WTC11 (cell line): Measurements from ENCODE around the gene HPN. TPM values are rescaled to one million over a fixed set of nuclear protein-coding genes. Genes with fewer than 3 reads are reported as not detected.

Experiments
- ATAC-seq: fragments of 200-7000 bp; cut with Tn5 transposase; 2 replicates; pipeline ENCODE4 v1.10.0; 2021; ENCODE audit warnings: mild to moderate bottlenecking, moderate library complexity
- CTCF ChIA-PET: fragments of 300-600 bp; sonication (Branson Sonifier 250); formaldehyde crosslinking; loops from one replicate; lab custom pipeline; 2021; ENCODE audit warnings: antibody characterized with exemption; lab: Charles Lee
- POLR2A ChIA-PET: fragments of 350-600 bp; sonication (Branson Sonifier 250); formaldehyde crosslinking; loops from one replicate; lab custom pipeline; 2021; ENCODE audit warnings: antibody characterized with exemption; lab: Charles Lee
- DNase-seq: peaks from one replicate; pipeline ENCODE4 v3.0.0; 2021; ENCODE audit warnings: low spot score
- H3K27ac Mint-ChIP-seq: 2 replicates; pipeline ENCODE4 v1.8.0; 2021; ENCODE audit warnings: mixed read lengths
- H3K27me3 Mint-ChIP-seq: 2 replicates; pipeline ENCODE4 v1.8.0; 2021; ENCODE audit warnings: low read depth, mild to moderate bottlenecking, moderate library complexity, mixed read lengths
- H3K36me3 Mint-ChIP-seq: 2 replicates; pipeline ENCODE4 v1.8.0; 2021; ENCODE audit warnings: mixed read lengths
- H3K4me1 Mint-ChIP-seq: 2 replicates; pipeline ENCODE4 v1.8.0; 2022; ENCODE audit warnings: mixed read lengths
- H3K4me3 Mint-ChIP-seq: 2 replicates; pipeline ENCODE4 v1.8.0; 2021; ENCODE audit warnings: mild to moderate bottlenecking, moderate library complexity, mixed read lengths
- H3K9me3 Mint-ChIP-seq: 2 replicates; pipeline ENCODE4 v1.8.0; 2021; ENCODE audit warnings: mixed read lengths
- ATF1 ChIP-seq: sonication (generic); formaldehyde crosslinking; IDR thresholded peaks from 2 replicates; pipeline ENCODE4 v1.8.1; 2023; ENCODE audit warnings: mild to moderate bottlenecking, moderate library complexity, missing genetic modification reagents
- CREM ChIP-seq: sonication (generic); formaldehyde crosslinking; IDR thresholded peaks from 2 replicates; pipeline ENCODE4 v1.8.1; 2022; ENCODE audit warnings: mild to moderate bottlenecking, missing genetic modification reagents, moderate library complexity
- CTCF ChIP-seq: fragments of 200-600 bp; IDR thresholded peaks from 2 replicates; pipeline ENCODE4 v1.8.0; 2022; ENCODE audit warnings: antibody characterized with exemption
- FOXJ3 ChIP-seq: sonication (generic); formaldehyde crosslinking; IDR thresholded peaks from 2 replicates; pipeline ENCODE4 v1.9.0; 2021; ENCODE audit warnings: missing genetic modification reagents, mild to moderate bottlenecking, borderline replicate concordance
- GRHL2 ChIP-seq: fragments of 250-450 bp; sonication (Bioruptor Pico); IDR thresholded peaks from 2 replicates; pipeline ENCODE4 v1.8.0; 2022; ENCODE audit warnings: mild to moderate bottlenecking, moderate library complexity; ENCODE audit not compliant: insufficient replicate concordance, severe bottlenecking
- GTF2I ChIP-seq: fragments of 250-450 bp; sonication (Bioruptor Pico); conservative IDR thresholded peaks from 2 replicates; pipeline ENCODE4 v1.4.0; 2021; ENCODE audit warnings: mild to moderate bottlenecking
- HMGA2 ChIP-seq: fragments of 250-450 bp; sonication (Bioruptor Pico); IDR thresholded peaks from 2 replicates; pipeline ENCODE4 v1.4.0; 2021; ENCODE audit warnings: mild to moderate bottlenecking, moderate library complexity
- JUN ChIP-seq: sonication (generic); formaldehyde crosslinking; IDR thresholded peaks from 2 replicates; pipeline ENCODE4 v1.8.0; 2023; ENCODE audit warnings: mild to moderate bottlenecking, missing genetic modification reagents
- KAT7 ChIP-seq: sonication (generic); formaldehyde crosslinking; IDR thresholded peaks from 2 replicates; pipeline ENCODE4 v1.8.1; 2023; ENCODE audit warnings: missing genetic modification reagents, mild to moderate bottlenecking, borderline replicate concordance
- MAX ChIP-seq: sonication (generic); formaldehyde crosslinking; IDR thresholded peaks from 2 replicates; pipeline ENCODE4 v1.8.0; 2022; ENCODE audit warnings: mild to moderate bottlenecking, missing genetic modification reagents
- SP1 ChIP-seq: sonication (generic); formaldehyde crosslinking; conservative IDR thresholded peaks from 2 replicates; pipeline ENCODE4 v1.8.1; 2022; ENCODE audit warnings: missing genetic modification reagents
- TCF7 ChIP-seq: sonication (generic); formaldehyde crosslinking; IDR thresholded peaks from 2 replicates; pipeline ENCODE4 v1.8.0; 2022; ENCODE audit warnings: mild to moderate bottlenecking, low read depth, missing genetic modification reagents, moderate library complexity
- TEAD1 ChIP-seq: sonication (generic); formaldehyde crosslinking; IDR thresholded peaks from 2 replicates; pipeline ENCODE4 v1.8.0; 2022; ENCODE audit warnings: mild to moderate bottlenecking, missing genetic modification reagents
- ZNF138 ChIP-seq: sonication (generic); formaldehyde crosslinking; conservative IDR thresholded peaks from 2 replicates; pipeline ENCODE4 v1.8.1; 2022; ENCODE audit warnings: mild to moderate bottlenecking, moderate library complexity, missing genetic modification reagents
- ZNF423 ChIP-seq: fragments of 250-450 bp; sonication (Bioruptor Pico); IDR thresholded peaks from 2 replicates; pipeline ENCODE4 v2.1.2; 2022; ENCODE audit warnings: mild to moderate bottlenecking, moderate library complexity
- total RNA-seq: library from RNA; stranded (reverse); gene quantifications from 3 replicates; pipeline ENCODE4 v1.2.3, GENCODE V29; 2021
- TF ChIP-seq, protein P1 (sequence below): sonication (generic); formaldehyde crosslinking; IDR thresholded peaks from 2 replicates; pipeline ENCODE4 v1.8.0; 2023; ENCODE audit warnings: mild to moderate bottlenecking, missing genetic modification reagents
- TF ChIP-seq, protein P2 (sequence below): fragments of 250-450 bp; sonication (Bioruptor Pico); IDR thresholded peaks from 2 replicates; pipeline ENCODE4 v1.9.0; 2021; ENCODE audit warnings: moderate library complexity, mild to moderate bottlenecking, inconsistent platforms, borderline replicate concordance
- TF ChIP-seq, protein P3 (sequence below): sonication (generic); formaldehyde crosslinking; IDR thresholded peaks from 2 replicates; pipeline ENCODE4 v1.8.1; 2023; ENCODE audit warnings: mild to moderate bottlenecking, moderate library complexity, missing genetic modification reagents
- TF ChIP-seq, protein P4 (sequence below): sonication (generic); formaldehyde crosslinking; IDR thresholded peaks from 2 replicates; pipeline ENCODE4 v1.8.1; 2022; ENCODE audit warnings: low read depth, missing genetic modification reagents, borderline replicate concordance
- TF ChIP-seq, protein P5 (sequence below): sonication (generic); formaldehyde crosslinking; IDR thresholded peaks from 2 replicates; pipeline ENCODE4 v1.8.1; 2022; ENCODE audit warnings: mild to moderate bottlenecking, moderate library complexity, missing genetic modification reagents

HPN gene
- total RNA-seq, 1 experiment from 2014 or later, result 20.8 TPM

- TF ChIP-seq, protein P1, sequence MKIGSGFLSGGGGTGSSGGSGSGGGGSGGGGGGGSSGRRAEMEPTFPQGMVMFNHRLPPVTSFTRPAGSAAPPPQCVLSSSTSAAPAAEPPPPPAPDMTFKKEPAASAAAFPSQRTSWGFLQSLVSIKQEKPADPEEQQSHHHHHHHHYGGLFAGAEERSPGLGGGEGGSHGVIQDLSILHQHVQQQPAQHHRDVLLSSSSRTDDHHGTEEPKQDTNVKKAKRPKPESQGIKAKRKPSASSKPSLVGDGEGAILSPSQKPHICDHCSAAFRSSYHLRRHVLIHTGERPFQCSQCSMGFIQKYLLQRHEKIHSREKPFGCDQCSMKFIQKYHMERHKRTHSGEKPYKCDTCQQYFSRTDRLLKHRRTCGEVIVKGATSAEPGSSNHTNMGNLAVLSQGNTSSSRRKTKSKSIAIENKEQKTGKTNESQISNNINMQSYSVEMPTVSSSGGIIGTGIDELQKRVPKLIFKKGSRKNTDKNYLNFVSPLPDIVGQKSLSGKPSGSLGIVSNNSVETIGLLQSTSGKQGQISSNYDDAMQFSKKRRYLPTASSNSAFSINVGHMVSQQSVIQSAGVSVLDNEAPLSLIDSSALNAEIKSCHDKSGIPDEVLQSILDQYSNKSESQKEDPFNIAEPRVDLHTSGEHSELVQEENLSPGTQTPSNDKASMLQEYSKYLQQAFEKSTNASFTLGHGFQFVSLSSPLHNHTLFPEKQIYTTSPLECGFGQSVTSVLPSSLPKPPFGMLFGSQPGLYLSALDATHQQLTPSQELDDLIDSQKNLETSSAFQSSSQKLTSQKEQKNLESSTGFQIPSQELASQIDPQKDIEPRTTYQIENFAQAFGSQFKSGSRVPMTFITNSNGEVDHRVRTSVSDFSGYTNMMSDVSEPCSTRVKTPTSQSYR, result no peak
- no peak for TF ChIP-seq JUN (CRISPR knock-in tag)
Measured at GRCh38 chr19:35112995-35113688, 71.6 kb downstream of the HPN start (continued).

DNA sequence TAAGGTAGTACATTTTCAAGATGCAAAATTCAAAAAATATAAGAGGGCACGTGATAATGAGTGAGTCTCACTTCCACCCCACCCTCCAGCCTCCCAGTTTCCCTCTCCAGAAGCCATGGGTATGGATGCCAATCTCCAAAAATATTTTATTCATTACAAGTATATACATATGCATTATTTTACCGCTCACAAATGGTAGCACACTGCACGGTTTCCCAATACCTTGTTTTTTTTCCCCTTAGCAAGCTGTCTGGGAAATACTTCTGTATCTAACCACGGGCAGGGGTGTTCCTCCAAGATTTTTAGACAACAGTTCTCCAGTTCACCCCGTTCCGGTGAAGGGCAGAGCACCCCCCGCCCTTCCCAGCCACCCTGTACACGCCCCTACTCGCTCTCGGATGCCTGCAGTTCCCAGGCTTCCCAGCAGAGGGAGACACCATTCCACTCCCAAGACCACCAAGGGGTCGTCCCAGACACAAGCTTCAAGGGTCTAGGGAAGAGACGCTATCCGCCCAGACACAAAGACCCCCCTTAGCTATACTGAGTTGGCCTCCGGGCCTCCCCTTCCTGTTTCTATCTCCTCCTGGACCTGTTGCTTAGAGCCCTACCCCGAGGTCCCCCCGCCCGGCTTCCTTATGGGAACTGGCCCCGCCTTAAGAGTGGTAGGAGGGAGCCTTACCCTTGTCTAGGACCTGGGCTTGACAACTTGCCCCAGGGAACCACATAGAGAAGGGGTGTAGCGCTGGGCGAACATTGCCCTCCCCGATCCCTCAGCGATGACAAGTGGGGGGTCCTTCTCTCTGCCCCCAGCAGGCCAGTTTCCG, 73.0 kb downstream of the HPN start:
- Mint-ChIP-seq H3K9me3 (no peaks in the 10 kb centered on the region), H3K4me3 (peak overlapping the region; percentile 65), H3K27ac (no peak overlapping the region), H3K4me1 (peaks cover 46% of the 10 kb centered on the region), H3K36me3 (no peaks in the 10 kb centered on the region), H3K27me3 (peaks cover 3% of the 10 kb centered on the region)
- ATAC-seq, result peak; percentile 82
- peak; percentile 92 for DNase-seq
- POLR2A ChIA-PET, result interaction anchor here (1.5 kb wide), 1 partner anchor 28 kb away, joined by 3 read pairs; the partner anchor contains the start of gene FXYD7
- CTCF ChIA-PET, result interaction anchor here (0.6 to 3.4 kb wide), 34 partner anchors 8 to 188 kb away, joined by 3 to 61 read pairs (median 5); partner anchors contain the start of genes FXYD5, FXYD7, LGI4 and USF2
- TF ChIP-seq HMGA2 (CRISPR knock-in tag) (no peak), TCF7 (CRISPR knock-in tag) (no peak), JUN (CRISPR knock-in tag) (no peak), FOXJ3 (CRISPR knock-in tag) (no peak), ZNF423 (no peak), CTCF (peak; percentile 99), CREM (no peak), ATF1 (CRISPR knock-in tag) (no peak), TEAD1 (peak; percentile 58; the same call in 1 of the 2 replicates), MAX (CRISPR knock-in tag) (no peak), GRHL2 (CRISPR knock-in tag) (no peak), ZNF138 (CRISPR knock-in tag) (no peak), SP1 (peak; percentile 53), KAT7 (CRISPR knock-in tag) (no peak), GTF2I (no peak)
- TF ChIP-seq, protein P2, sequence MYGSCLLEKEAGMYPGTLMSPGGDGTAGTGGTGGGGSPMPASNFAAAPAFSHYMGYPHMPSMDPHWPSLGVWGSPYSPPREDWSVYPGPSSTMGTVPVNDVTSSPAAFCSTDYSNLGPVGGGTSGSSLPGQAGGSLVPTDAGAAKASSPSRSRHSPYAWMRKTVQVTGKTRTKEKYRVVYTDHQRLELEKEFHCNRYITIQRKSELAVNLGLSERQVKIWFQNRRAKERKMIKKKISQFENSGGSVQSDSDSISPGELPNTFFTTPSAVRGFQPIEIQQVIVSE (CRISPR knock-in tag), result no peak
- TF ChIP-seq, protein P3, sequence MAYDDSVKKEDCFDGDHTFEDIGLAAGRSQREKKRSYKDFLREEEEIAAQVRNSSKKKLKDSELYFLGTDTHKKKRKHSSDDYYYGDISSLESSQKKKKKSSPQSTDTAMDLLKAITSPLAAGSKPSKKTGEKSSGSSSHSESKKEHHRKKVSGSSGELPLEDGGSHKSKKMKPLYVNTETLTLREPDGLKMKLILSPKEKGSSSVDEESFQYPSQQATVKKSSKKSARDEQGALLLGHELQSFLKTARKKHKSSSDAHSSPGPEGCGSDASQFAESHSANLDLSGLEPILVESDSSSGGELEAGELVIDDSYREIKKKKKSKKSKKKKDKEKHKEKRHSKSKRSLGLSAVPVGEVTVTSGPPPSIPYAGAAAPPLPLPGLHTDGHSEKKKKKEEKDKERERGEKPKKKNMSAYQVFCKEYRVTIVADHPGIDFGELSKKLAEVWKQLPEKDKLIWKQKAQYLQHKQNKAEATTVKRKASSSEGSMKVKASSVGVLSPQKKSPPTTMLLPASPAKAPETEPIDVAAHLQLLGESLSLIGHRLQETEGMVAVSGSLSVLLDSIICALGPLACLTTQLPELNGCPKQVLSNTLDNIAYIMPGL (CRISPR knock-in tag), result peak; percentile 53; the same call in 1 of the 2 replicates
- TF ChIP-seq, protein P4, sequence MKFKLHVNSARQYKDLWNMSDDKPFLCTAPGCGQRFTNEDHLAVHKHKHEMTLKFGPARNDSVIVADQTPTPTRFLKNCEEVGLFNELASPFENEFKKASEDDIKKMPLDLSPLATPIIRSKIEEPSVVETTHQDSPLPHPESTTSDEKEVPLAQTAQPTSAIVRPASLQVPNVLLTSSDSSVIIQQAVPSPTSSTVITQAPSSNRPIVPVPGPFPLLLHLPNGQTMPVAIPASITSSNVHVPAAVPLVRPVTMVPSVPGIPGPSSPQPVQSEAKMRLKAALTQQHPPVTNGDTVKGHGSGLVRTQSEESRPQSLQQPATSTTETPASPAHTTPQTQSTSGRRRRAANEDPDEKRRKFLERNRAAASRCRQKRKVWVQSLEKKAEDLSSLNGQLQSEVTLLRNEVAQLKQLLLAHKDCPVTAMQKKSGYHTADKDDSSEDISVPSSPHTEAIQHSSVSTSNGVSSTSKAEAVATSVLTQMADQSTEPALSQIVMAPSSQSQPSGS (CRISPR knock-in tag), result no peak
- TF ChIP-seq, protein P5, sequence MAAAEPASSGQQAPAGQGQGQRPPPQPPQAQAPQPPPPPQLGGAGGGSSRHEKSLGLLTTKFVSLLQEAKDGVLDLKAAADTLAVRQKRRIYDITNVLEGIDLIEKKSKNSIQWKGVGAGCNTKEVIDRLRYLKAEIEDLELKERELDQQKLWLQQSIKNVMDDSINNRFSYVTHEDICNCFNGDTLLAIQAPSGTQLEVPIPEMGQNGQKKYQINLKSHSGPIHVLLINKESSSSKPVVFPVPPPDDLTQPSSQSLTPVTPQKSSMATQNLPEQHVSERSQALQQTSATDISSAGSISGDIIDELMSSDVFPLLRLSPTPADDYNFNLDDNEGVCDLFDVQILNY, result no peak
- TF ChIP-seq, protein P1, result no peak
